H1 (cell line): ENCODE results near the gene DYRK1A. TPM values are rescaled to one million over a fixed set of nuclear protein-coding genes. Genes with fewer than 3 reads are reported as not detected.

Experiments used
- CTCF ChIA-PET: fragments of 300-600 bp; sonication (Branson Sonifier 250); formaldehyde crosslinking; loops from one replicate; lab custom pipeline; 2021; ENCODE audit not compliant: partially characterized antibody; lab: Charles Lee
- POLR2A ChIA-PET: fragments of 300-600 bp; sonication (Branson Sonifier 250); formaldehyde crosslinking; loops from one replicate; lab custom pipeline; 2021; ENCODE audit warnings: inconsistent platforms; ENCODE audit not compliant: partially characterized antibody; lab: Charles Lee
- DNase-seq, 2 experiments: peaks; one replicate each; pipeline versions ENCODE4 v3.0.0 to v3.0.0-alpha.2; 2010 to 2022; ENCODE audit warnings: low spot score in 2 of 2, low read depth in 1 of 2, mixed read lengths in 1 of 2
- FAIRE-seq: peaks from 2 replicates; lab custom pipeline; 2011; peaks lifted over from hg19 to GRCh38; lab: Jason Lieb, UNC
- H2AFZ ChIP-seq: 2 replicates; pipeline ENCODE4 v1.8.1; 2012; ENCODE audit warnings: low read length, inconsistent platforms
- H2AK5ac ChIP-seq: 2 replicates; pipeline ENCODE4 v1.6.1; 2013; ENCODE audit warnings: low read depth, low read length
- H2BK120ac ChIP-seq: replicated peaks from 2 replicates; pipeline ENCODE3; 2013; ENCODE audit warnings: low read depth, low read length, inconsistent platforms
- H2BK12ac ChIP-seq: 2 replicates; pipeline ENCODE4 v1.6.1; 2013; ENCODE audit warnings: low read depth, low read length
- H2BK15ac ChIP-seq: 2 replicates; pipeline ENCODE4 v1.6.1; 2013; ENCODE audit warnings: low read length
- H2BK20ac ChIP-seq: 2 replicates; pipeline ENCODE4 v1.6.1; 2013; ENCODE audit warnings: low read length
- H2BK5ac ChIP-seq: 2 replicates; pipeline ENCODE4 v1.6.1; 2013; ENCODE audit warnings: low read depth, low read length
- H3K14ac ChIP-seq: 2 replicates; pipeline ENCODE4 v1.6.1; 2013; ENCODE audit warnings: inconsistent platforms; ENCODE audit not compliant: insufficient read length
- H3K18ac ChIP-seq: 2 replicates; pipeline ENCODE4 v1.6.1; 2013; ENCODE audit warnings: low read length; ENCODE audit errors: extremely low read depth
- H3K23ac ChIP-seq: 2 replicates; pipeline ENCODE4 v1.6.1; 2013; ENCODE audit warnings: inconsistent platforms; ENCODE audit not compliant: insufficient read length
- H3K23me2 ChIP-seq: 2 replicates; pipeline ENCODE4 v1.6.1; 2013; ENCODE audit warnings: low read depth, low read length
- H3K27ac ChIP-seq: 2 replicates; pipeline ENCODE4 v1.6.1; 2011; ENCODE audit warnings: low read depth, low read length, inconsistent platforms
- H3K27me3 ChIP-seq, 4 experiments: replicated peaks in 1 of 4; 1 replicate in 1 of 4; 2 replicates in 3 of 4; pipeline versions ENCODE4 v1.6.1 to v1.8.1; 2011 to 2013; ENCODE audit warnings: low read length in 3 of 4, mild to moderate bottlenecking in 3 of 4, inconsistent platforms in 2 of 4, mixed read lengths in 2 of 4, moderate library complexity in 1 of 4; ENCODE audit not compliant: control insufficient read depth in 3 of 4, insufficient read depth in 3 of 4; ENCODE audit errors: extremely low read depth in 1 of 4
- H3K36me3 ChIP-seq, 4 experiments: 2 replicates each; pipeline versions ENCODE4 v1.6.1 to v1.8.1; 2011 to 2013; ENCODE audit warnings: mild to moderate bottlenecking in 4 of 4, low read length in 3 of 4, moderate library complexity in 2 of 4, control low read depth in 1 of 4, inconsistent platforms in 1 of 4; ENCODE audit not compliant: insufficient read depth in 4 of 4, control insufficient read depth in 2 of 4
- H3K4ac ChIP-seq: replicated peaks from 2 replicates; pipeline ENCODE3; 2013; ENCODE audit warnings: low read length, low read depth, mixed read lengths, inconsistent platforms; ENCODE audit not compliant: insufficient read length
- H3K4me1 ChIP-seq, 4 experiments: replicated peaks in 1 of 4; 1 replicate in 1 of 4; 2 replicates in 3 of 4; pipeline versions ENCODE4 v1.6.1 to v1.8.1; 2011 to 2013; ENCODE audit warnings: low read length in 3 of 4, inconsistent platforms in 2 of 4, mixed read lengths in 1 of 4; ENCODE audit not compliant: insufficient read depth in 4 of 4, control insufficient read depth in 3 of 4
- H3K4me2 ChIP-seq, 2 experiments: 2 replicates each; pipeline versions ENCODE4 v1.6.1 to v1.8.1; 2011 to 2013; ENCODE audit warnings: low read depth in 2 of 2, low read length in 2 of 2, control low read depth in 1 of 2, inconsistent platforms in 1 of 2, mild to moderate bottlenecking in 1 of 2; ENCODE audit not compliant: insufficient read depth in 1 of 2
- H3K4me3 ChIP-seq, 4 experiments: fragments of 200-600, 300-600 bp in 1 of 4; sonication (generic), shearing (Covaris generic), sonication (Bioruptor Twin) in 1 of 4; 2 replicates each; pipeline versions ENCODE4 v1.5.1 to v1.8.1; 2011 to 2016; ENCODE audit warnings: low read length in 4 of 4, low read depth in 3 of 4, control low read depth in 2 of 4, inconsistent platforms in 2 of 4, mild to moderate bottlenecking in 2 of 4, mixed read lengths in 1 of 4, moderate library complexity in 1 of 4; ENCODE audit not compliant: insufficient read depth in 2 of 4; ENCODE audit errors: extremely low read depth in 1 of 4
- H3K56ac ChIP-seq: replicated peaks from 2 replicates; pipeline ENCODE3; 2013; ENCODE audit warnings: low read depth, mild to moderate bottlenecking, mixed read lengths, low read length, inconsistent platforms; ENCODE audit not compliant: insufficient read length
- H3K79me1 ChIP-seq: 2 replicates; pipeline ENCODE4 v1.6.1; 2013; ENCODE audit warnings: low read depth, low read length, control low read depth
- H3K79me2 ChIP-seq, 2 experiments: 2 replicates each; pipeline versions ENCODE4 v1.6.1 to v1.8.1; 2012 to 2013; ENCODE audit warnings: low read length in 2 of 2, mild to moderate bottlenecking in 2 of 2, inconsistent platforms in 1 of 2; ENCODE audit not compliant: insufficient read depth in 2 of 2, control insufficient read depth in 1 of 2
- H3K9ac ChIP-seq, 4 experiments: replicated peaks in 1 of 4; 1 replicate in 1 of 4; 2 replicates in 3 of 4; pipeline versions ENCODE4 v1.6.1 to v1.8.1; 2011 to 2013; ENCODE audit warnings: low read depth in 3 of 4, low read length in 3 of 4, control low read depth in 2 of 4, mild to moderate bottlenecking in 2 of 4, moderate library complexity in 2 of 4, inconsistent platforms in 1 of 4; ENCODE audit errors: extremely low read depth in 1 of 4
- H3K9me3 ChIP-seq, 2 experiments: 2 replicates each; pipeline versions ENCODE4 v1.6.1 to v1.8.1; 2012 to 2013; ENCODE audit warnings: mild to moderate bottlenecking in 2 of 2, moderate library complexity in 2 of 2, control low read depth in 1 of 2, inconsistent platforms in 1 of 2, low read depth in 1 of 2, low read length in 1 of 2, mixed read lengths in 1 of 2; ENCODE audit not compliant: insufficient read depth in 2 of 2
- H4K20me1 ChIP-seq, 2 experiments: replicated peaks in 1 of 2; 2 replicates each; pipeline versions ENCODE3 to v1.8.1; 2011 to 2013; ENCODE audit warnings: inconsistent platforms in 2 of 2, low read length in 2 of 2, mild to moderate bottlenecking in 1 of 2; ENCODE audit not compliant: insufficient read depth in 2 of 2, control insufficient read depth in 1 of 2
- H4K5ac ChIP-seq: 2 replicates; pipeline ENCODE4 v1.6.1; 2013; ENCODE audit warnings: low read length, low read depth, mixed read lengths, inconsistent platforms; ENCODE audit not compliant: insufficient read length
- H4K8ac ChIP-seq: 2 replicates; pipeline ENCODE4 v1.8.0; 2013; ENCODE audit warnings: mild to moderate bottlenecking, moderate library complexity, low read length, inconsistent platforms; ENCODE audit not compliant: insufficient read depth; ENCODE audit errors: extremely low read depth
- H4K91ac ChIP-seq: replicated peaks from 2 replicates; pipeline ENCODE3; 2013; ENCODE audit warnings: low read length, mixed read lengths, inconsistent platforms; ENCODE audit not compliant: insufficient read length
- ATF3 ChIP-seq: IDR thresholded peaks from 2 replicates; pipeline ENCODE4 v1.6.1; 2011; ENCODE audit warnings: low read depth, mild to moderate bottlenecking, low read length; ENCODE audit not compliant: insufficient read depth
- CHD2 ChIP-seq: IDR thresholded peaks from 2 replicates; pipeline ENCODE4 v1.6.1; 2012; ENCODE audit warnings: low read length, improper control_type of control experiment
- CTBP2 ChIP-seq: IDR thresholded peaks from 2 replicates; pipeline ENCODE4 v1.7.0; 2011; ENCODE audit warnings: borderline replicate concordance, mild to moderate bottlenecking, moderate library complexity, mixed read lengths, low read length; ENCODE audit not compliant: insufficient read depth, insufficient read length
- EGR1 ChIP-seq: IDR thresholded peaks from 2 replicates; pipeline ENCODE4 v1.6.1; 2011; ENCODE audit warnings: low read depth, low read length, borderline replicate concordance
- EP300 ChIP-seq, 2 experiments: IDR thresholded peaks; 1 replicate in 1 of 2; 2 replicates in 1 of 2; pipeline ENCODE4 v1.6.1; 2011 to 2012; ENCODE audit warnings: low read depth in 2 of 2, low read length in 2 of 2, mild to moderate bottlenecking in 2 of 2, borderline replicate concordance in 1 of 2, inconsistent platforms in 1 of 2, moderate library complexity in 1 of 2
- KDM1A ChIP-seq: fragments of 200-600, 300-600 bp; sonication (generic); IDR thresholded peaks from 2 replicates; pipeline ENCODE4 v1.7.1; 2016; ENCODE audit warnings: mild to moderate bottlenecking, low read length, borderline replicate concordance
- KDM4A ChIP-seq: IDR thresholded peaks from one replicate; pipeline ENCODE4 v1.7.1; 2012; ENCODE audit warnings: low read depth, mild to moderate bottlenecking, moderate library complexity, low read length, inconsistent platforms; ENCODE audit not compliant: severe bottlenecking
- KDM5A ChIP-seq: fragments of 200-600 bp; IDR thresholded peaks from 2 replicates; pipeline ENCODE4 v1.7.1; 2012; ENCODE audit warnings: mild to moderate bottlenecking, low read length, inconsistent platforms, mixed read lengths
- MAFK ChIP-seq: IDR thresholded peaks from 2 replicates; pipeline ENCODE4 v1.6.1; 2012; ENCODE audit warnings: low read depth, mild to moderate bottlenecking, improper control_type of control experiment, low read length
- NANOG ChIP-seq: IDR thresholded peaks from 2 replicates; pipeline ENCODE4 v1.6.1; 2011; ENCODE audit warnings: low read length, low read depth, mild to moderate bottlenecking, inconsistent platforms; ENCODE audit not compliant: insufficient read depth, poor library complexity, severe bottlenecking
- POU5F1 ChIP-seq: IDR thresholded peaks from 2 replicates; pipeline ENCODE4 v1.6.1; 2011; ENCODE audit warnings: low read depth, mild to moderate bottlenecking, low read length, moderate library complexity
- RFX5 ChIP-seq: IDR thresholded peaks from 2 replicates; pipeline ENCODE4 v1.6.1; 2011; ENCODE audit warnings: low read depth, low read length, improper control_type of control experiment, borderline replicate concordance
- SIX5 ChIP-seq: IDR thresholded peaks from 2 replicates; pipeline ENCODE4 v1.6.1; 2011; ENCODE audit warnings: mild to moderate bottlenecking, low read depth, low read length
- YY1 ChIP-seq: IDR thresholded peaks from 2 replicates; pipeline ENCODE4 v1.6.1; 2011; ENCODE audit warnings: low read depth, mild to moderate bottlenecking, low read length
- whole genome bisulfite sequencing, 2 experiments: shearing (Covaris generic) in 1 of 2; methylation state at CpG; one replicate each; pipeline versions ENCODE4 v1.1.6 to v1.1.7; 2013 to 2015; ENCODE audit warnings: low lambda C conversion rate in 2 of 2, mixed read lengths in 2 of 2, inconsistent platforms in 1 of 2, low coverage in 1 of 2, missing lambda C conversion rate in 1 of 2; ENCODE audit not compliant: insufficient replicate concordance in 2 of 2, insufficient coverage in 1 of 2, insufficient read length in 1 of 2; ENCODE audit errors: extremely low coverage in 1 of 2, missing lambda C conversion rate in 1 of 2; 5-methylcytosine and 5-hydroxymethylcytosine counted together
- polyA plus RNA-seq, 7 experiments: library from polyadenylated mRNA; depleted of rRNA in 3 of 7; stranded (reverse) in 5 of 7; unstranded in 2 of 7; fragments of >200 nt in 5 of 7; fragments of 200-250 nt in 2 of 7; gene quantifications; 1 replicate in 5 of 7; 2 replicates in 1 of 7; 4 replicates in 1 of 7; pipeline versions ENCODE4 v1.2.1 to v1.2.3, GENCODE V29; 2011 to 2013; ENCODE audit warnings: missing spikeins in 2 of 7, mixed read lengths in 2 of 7
- total RNA-seq: library from RNA; stranded (reverse); fragmentation: NEBNext Ultra II Directional; extraction: Animal tissue kit (Norgen Biotek cat#: 25700); gene quantifications from 2 replicates; pipeline ENCODE4 v1.2.1, GENCODE V29; 2021

Gene DYRK1A
- total and polyA plus RNA-seq, 2 of the 8 experiments (the other 6 are each of a cell fraction or from before 2014, with no cell fraction given): 61.1 to 62.2 TPM

- Histone ChIP-seq H2BK20ac (no peak overlapping the region), H3K14ac (no peak overlapping the region), H3K56ac (no peak overlapping the region), H4K20me1 (peaks cover 1 to 2% of the 10 kb centered on the region in 2 experiments), H3K23me2 (no peaks in the 10 kb centered on the region), H3K23ac (no peak overlapping the region), H2BK120ac (no peak overlapping the region), H4K5ac (no peak overlapping the region), H3K9ac (no peak overlapping the region), H2BK12ac (no peak overlapping the region), H3K4ac (no peak overlapping the region), H3K4me2 (no peak overlapping the region), H3K27ac (no peak overlapping the region), H2AK5ac (no peak overlapping the region), H3K79me1 (no peaks in the 10 kb centered on the region; the same call in none of the 2 replicates), H3K79me2 (peaks cover 0 to 35% of the 10 kb centered on the region in 2 experiments; a peak in 2 of 4 replicates), H3K27me3 (no peaks in the 10 kb centered on the region), H3K9me3 (no peaks in the 10 kb centered on the region; a peak in 1 of 4 replicates), H3K18ac (no peak overlapping the region), H2BK5ac (no peak overlapping the region), H4K91ac (no peak overlapping the region), H3K4me1 (no peaks in the 10 kb centered on the region), H4K8ac (no peak overlapping the region), H3K36me3 (peaks cover 26 to 59% (median 50%) of the 10 kb centered on the region in 4 experiments), H2BK15ac (no peak overlapping the region), H2AFZ (no peak overlapping the region), H3K4me3 (no peak overlapping the region)
- WGBS, 2 experiments: 96% methylated on average over 12 of the region's 12 CpGs; no CpG with 5 or more reads in 1 of the 2 experiments
- ChIA-PET POLR2A (no interaction called here), CTCF (interaction anchor here (1.1 to 1.6 kb wide), 2 partner anchors 9 to 137 kb away, joined by 3 to 8 read pairs; no protein-coding TSS in a partner anchor)
- DNase-seq (no peak), FAIRE-seq (no peak)
- TF ChIP-seq NANOG (no peak), CHD2 (no peak), KDM4A (no peak), MAFK (no peak), RFX5 (no peak), SIX5 (no peak), EGR1 (no peak), POU5F1 (no peak), KDM5A (no peak), ATF3 (no peak), EP300 (IDR thresholded peaks at IDR 0.05; ENCODE audit: borderline replicate concordance in 1 of 2, low read depth in 2 of 2, low read length in 2 of 2) (no peak), KDM1A (no peak), YY1 (no peak), CTBP2 (no peak)
These were observed 139.4 kb downstream of the DYRK1A start for GRCh38 chr21:37505963-37506362.
